Skeletal muscle satellite cell (primary cell): Measurements from ENCODE around the gene AHI1.

Experiments used
- H3K27me3 ChIP-seq: 2 replicates; pipeline ENCODE4 v1.7.0; 2013; ENCODE audit warnings: low read length; ENCODE audit not compliant: control insufficient read depth, insufficient read depth
- H3K36me3 ChIP-seq: 2 replicates; pipeline ENCODE4 v1.7.0; 2013; ENCODE audit warnings: mild to moderate bottlenecking, control low read depth, low read length; ENCODE audit not compliant: insufficient read depth
- H3K4me1 ChIP-seq: 2 replicates; pipeline ENCODE4 v1.7.0; 2013; ENCODE audit warnings: low read length; ENCODE audit not compliant: control insufficient read depth, insufficient read depth
- H3K4me2 ChIP-seq: 2 replicates; pipeline ENCODE4 v1.7.0; 2013; ENCODE audit warnings: mild to moderate bottlenecking, low read length
- H3K4me3 ChIP-seq: 2 replicates; pipeline ENCODE4 v1.7.0; 2013; ENCODE audit warnings: low read length
- H3K9ac ChIP-seq: 2 replicates; pipeline ENCODE4 v1.7.0; 2013; ENCODE audit warnings: mild to moderate bottlenecking, low read depth, low read length, moderate library complexity
- H3K9me3 ChIP-seq: replicated peaks from 2 replicates; pipeline ENCODE4 v1.7.0; 2013; ENCODE audit warnings: mild to moderate bottlenecking, control low read depth, low read length

The AHI1 gene

DNA sequence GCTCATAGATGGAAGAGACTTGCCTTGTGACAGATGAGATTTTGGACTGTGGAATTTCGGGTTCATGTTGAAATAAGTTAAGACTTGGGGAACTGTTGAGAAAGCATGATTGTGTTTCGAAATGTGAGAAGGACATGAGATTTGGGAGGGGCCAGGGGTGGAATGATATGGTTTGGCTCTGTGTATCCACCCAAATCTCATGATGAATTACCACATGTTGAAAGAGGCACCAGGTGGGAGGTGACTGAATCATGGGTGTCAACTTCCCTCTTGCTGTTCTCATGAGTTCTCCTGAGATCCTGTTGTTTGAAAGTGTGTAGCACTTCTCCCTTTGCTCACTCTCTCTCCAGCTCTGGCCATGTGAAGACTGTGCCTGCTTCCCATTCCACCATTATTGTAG lies 17.9 kb downstream of the AHI1 start:
- Histone ChIP-seq H3K9me3 (peaks cover 10% of the 10 kb centered on the region), H3K36me3 (peaks cover 50% of the 10 kb centered on the region), H3K4me3 (no peak overlapping the region), H3K27me3 (no peaks in the 10 kb centered on the region), H3K4me2 (no peak overlapping the region), H3K9ac (no peak overlapping the region), H3K4me1 (no peaks in the 10 kb centered on the region)

DNA sequence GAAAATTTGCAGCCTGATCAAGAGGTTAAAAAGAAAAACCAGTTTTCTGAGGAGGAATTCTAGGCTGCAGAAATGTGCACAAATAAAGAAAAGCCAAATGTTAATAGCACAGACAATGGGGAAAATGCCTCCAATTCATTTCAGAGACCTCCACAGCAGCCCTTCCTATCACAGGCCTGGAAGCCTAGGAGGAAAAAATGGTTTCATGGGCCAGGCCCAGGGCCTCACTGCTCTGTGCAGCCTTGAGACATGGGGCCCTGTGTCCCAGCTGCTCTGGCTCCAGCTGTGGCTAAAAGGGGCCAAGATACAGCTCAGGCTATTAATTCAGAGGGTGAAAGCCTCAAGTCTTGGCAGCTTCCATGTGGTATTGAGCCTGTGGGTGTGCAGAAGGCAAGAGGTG lies 18.9 kb downstream of the AHI1 start:
- H3K9me3 ChIP-seq, result peaks cover 10% of the 10 kb centered on the region

DNA sequence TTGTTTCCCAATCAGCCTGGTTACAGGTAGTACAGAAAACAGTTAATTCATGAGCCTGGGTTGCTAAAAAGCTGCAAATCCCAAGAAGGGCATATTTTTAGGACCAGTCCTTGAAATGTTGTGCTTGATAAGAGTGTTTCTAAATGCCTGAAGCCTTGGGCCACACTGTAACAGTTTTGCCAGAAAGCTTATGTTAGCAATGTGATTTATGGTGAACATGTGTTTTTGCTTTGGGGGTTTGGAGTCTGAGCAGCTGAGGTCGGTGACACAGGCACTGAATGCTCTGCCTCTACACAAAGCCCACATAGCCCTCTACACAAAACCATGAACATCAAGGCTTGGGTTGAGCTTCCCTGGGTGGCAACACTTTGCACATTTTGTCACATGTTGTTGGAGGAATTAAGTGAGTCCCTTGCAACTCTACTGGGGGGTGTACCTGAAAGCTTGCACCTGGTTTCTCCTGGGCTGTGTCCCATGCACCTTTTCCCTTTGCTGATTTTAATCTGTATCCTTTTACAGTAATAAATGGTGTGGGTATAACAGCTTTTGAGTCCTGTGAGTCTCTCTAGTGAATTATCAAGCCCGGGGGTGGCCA lies 22.2 kb downstream of the AHI1 start:
- Histone ChIP-seq H3K9ac (no peak overlapping the region), H3K36me3 (peaks cover 21% of the 10 kb centered on the region), H3K4me2 (no peak overlapping the region), H3K9me3 (no peaks in the 10 kb centered on the region), H3K27me3 (no peaks in the 10 kb centered on the region), H3K4me1 (no peaks in the 10 kb centered on the region), H3K4me3 (no peak overlapping the region)

More for the DNA sequence above, 18.9 kb downstream of the AHI1 start:
- Histone ChIP-seq H3K4me1 (no peaks in the 10 kb centered on the region), H3K4me2 (no peak overlapping the region), H3K9ac (no peak overlapping the region), H3K27me3 (no peaks in the 10 kb centered on the region), H3K36me3 (peaks cover 47% of the 10 kb centered on the region), H3K4me3 (no peak overlapping the region)

DNA sequence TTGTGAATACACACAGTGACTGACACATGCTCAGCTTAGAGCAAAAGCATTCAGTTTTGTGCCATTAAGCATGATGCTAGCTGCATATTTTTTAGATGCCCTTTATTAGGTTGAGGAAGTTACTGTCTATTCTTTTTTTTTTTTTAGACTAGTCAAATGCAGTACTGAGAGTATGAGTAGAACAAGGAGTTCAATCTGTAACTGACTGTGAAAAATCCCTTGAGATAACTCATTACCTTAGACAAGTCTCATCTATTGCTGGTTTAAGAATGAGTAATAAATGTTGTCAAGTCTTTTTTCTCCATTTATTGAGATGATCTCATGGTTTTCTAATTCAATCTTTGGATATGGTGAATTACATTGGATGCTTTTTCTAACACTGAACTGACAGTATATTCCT lies 23.2 kb downstream of the AHI1 start:
- Histone ChIP-seq H3K4me3 (no peak overlapping the region), H3K4me2 (no peak overlapping the region), H3K9ac (no peak overlapping the region), H3K27me3 (no peaks in the 10 kb centered on the region), H3K9me3 (no peaks in the 10 kb centered on the region), H3K36me3 (peaks cover 11% of the 10 kb centered on the region), H3K4me1 (no peaks in the 10 kb centered on the region)

DNA sequence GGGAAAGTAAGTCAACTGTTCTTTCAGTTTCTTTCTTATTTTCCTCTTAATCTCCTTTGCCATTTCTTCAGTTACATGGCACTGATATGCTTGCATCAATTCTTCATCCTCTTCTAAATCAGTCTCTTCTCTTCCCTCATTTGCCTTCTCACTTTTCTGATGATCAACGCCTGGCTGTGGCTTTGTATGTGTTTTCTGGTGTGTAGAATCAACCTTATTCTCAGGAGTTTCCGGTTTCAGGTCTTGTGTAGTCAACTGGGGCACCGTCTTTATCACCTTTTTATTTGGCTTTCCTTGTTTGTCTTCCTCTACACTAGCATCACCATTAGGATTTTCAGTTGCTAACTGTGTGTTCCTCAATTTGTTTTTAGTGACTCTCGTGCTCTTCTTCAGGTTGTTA lies 31.6 kb downstream of the AHI1 start:
- Histone ChIP-seq H3K4me1 (no peaks in the 10 kb centered on the region), H3K36me3 (peaks cover 21% of the 10 kb centered on the region), H3K27me3 (no peaks in the 10 kb centered on the region), H3K4me2 (no peak overlapping the region), H3K9ac (no peak overlapping the region), H3K4me3 (no peak overlapping the region), H3K9me3 (no peaks in the 10 kb centered on the region)

DNA sequence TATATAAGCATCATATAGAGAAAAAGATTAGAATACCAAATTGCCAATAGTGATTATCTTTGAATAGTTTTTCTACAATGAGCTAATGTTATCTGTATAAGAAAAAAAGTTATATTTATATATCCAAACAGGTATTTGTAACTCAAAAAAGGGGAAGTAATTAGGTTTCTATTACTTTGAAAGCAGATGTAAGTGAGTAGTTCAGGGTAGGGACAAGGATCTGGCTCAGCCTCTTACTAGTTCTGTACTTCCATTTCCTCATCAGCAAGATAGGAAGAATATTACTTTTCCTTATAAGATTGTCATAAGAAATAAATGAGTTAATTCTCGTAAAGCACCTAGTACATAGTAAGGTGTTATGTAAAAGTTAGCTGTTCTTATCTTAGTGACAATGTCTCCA lies 32.2 kb downstream of the AHI1 start:
- Histone ChIP-seq H3K27me3 (no peaks in the 10 kb centered on the region), H3K4me1 (no peaks in the 10 kb centered on the region), H3K4me3 (no peak overlapping the region), H3K4me2 (no peak overlapping the region), H3K9me3 (no peaks in the 10 kb centered on the region), H3K36me3 (peaks cover 21% of the 10 kb centered on the region), H3K9ac (no peak overlapping the region)

DNA sequence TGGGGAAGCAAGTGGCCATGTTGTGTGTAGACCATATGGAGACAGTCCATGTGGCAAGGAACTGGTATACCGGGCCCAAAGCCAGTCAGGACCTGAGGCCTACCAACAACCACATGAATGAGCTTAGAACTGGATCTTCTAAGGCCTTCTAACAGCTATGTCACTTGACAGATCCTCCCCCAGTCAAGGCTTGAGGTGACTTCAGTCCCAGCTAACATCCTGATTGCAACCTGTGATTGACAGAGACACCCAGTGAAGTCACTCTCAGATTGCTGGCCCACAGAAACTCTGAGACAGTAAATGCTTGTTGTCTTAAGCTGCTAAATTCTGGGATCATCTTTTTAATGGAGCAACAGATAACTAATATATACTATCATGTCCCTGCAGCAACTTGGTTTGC lies 32.9 kb downstream of the AHI1 start:
- no peaks in the 10 kb centered on the region for H3K9me3 ChIP-seq
- H3K9ac ChIP-seq, result no peak overlapping the region
- peaks cover 21% of the 10 kb centered on the region for H3K36me3 ChIP-seq
- no peak overlapping the region for H3K4me3 ChIP-seq
- H3K27me3 ChIP-seq, result no peaks in the 10 kb centered on the region
- H3K4me2 ChIP-seq, result no peak overlapping the region
- H3K4me1 ChIP-seq, result no peaks in the 10 kb centered on the region

DNA sequence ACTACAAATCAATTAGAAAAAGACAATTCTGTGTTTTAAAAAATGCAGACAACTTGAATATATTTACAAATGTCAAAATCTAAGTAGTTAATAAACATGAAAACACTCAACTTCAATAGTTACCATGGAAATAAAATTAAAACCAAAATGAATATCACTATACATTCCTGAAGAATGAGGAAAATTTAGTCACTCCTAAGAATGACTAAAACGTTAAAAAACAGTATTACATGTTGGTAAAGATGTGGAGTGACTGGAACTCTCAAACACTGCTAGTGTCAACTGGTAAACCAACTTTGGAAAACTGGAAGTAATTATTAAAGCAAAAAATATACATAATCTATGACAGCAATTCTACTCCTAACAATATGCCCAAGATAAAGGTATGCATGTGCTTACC lies 36.3 kb downstream of the AHI1 start:
- Histone ChIP-seq H3K4me1 (peaks cover 13% of the 10 kb centered on the region), H3K27me3 (no peaks in the 10 kb centered on the region), H3K9ac (no peak overlapping the region), H3K4me3 (no peak overlapping the region), H3K4me2 (no peak overlapping the region), H3K9me3 (no peaks in the 10 kb centered on the region), H3K36me3 (peaks cover 21% of the 10 kb centered on the region)

DNA sequence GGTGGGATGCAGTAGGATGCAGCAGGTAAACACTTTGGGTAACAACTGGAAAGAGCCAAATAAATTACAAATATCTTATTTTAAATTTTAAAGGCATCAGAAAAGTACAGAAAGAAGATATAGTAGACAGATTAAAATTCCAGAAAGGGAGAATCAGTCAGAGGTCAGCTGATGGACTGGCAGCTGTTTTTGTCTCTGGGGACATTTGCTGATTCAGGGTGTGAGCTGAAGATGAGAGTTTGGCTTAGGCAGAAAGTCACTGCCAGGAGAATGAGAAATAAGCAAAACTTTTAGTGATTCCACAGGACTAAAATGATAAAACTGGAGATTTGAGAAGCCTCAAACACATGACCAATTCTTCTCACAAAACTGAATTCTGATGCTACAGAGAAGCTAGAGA lies 39.5 kb downstream of the AHI1 start:
- Histone ChIP-seq H3K36me3 (peaks cover 10% of the 10 kb centered on the region), H3K27me3 (no peaks in the 10 kb centered on the region), H3K4me1 (peaks cover 13% of the 10 kb centered on the region), H3K4me2 (peak overlapping the region; percentile 51), H3K9me3 (no peaks in the 10 kb centered on the region), H3K9ac (peak overlapping the region; percentile 34), H3K4me3 (no peak overlapping the region)

DNA sequence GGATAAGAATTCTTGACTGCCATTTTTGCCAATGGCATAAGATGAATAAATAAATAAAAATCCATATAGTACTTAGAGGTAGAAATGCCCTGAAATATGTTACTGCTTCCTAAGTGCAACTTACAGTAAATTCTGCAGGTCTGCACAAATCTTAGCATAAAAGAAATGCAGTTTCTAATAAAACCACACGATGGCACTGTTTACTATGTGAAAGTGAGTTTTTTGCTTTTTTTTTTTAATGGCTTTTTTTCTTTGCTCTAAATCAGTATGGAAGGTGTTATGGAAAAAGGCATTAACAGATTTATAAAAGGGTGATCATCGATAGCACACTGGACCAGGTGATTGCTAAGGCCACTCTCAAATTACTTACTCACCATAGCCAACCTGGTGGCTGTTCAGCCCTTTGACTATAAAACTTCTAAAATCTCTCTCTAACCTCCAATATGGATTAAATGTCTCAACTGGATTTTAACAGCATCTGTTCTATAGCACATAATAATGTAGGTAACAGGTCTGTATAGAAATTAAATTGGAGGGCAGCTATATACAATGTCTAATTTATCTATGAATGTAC lies 45.8 kb downstream of the AHI1 start:
- Histone ChIP-seq H3K9me3 (no peaks in the 10 kb centered on the region), H3K27me3 (no peaks in the 10 kb centered on the region), H3K4me3 (no peak overlapping the region), H3K9ac (no peak overlapping the region), H3K4me2 (no peak overlapping the region), H3K36me3 (no peaks in the 10 kb centered on the region), H3K4me1 (no peaks in the 10 kb centered on the region)

DNA sequence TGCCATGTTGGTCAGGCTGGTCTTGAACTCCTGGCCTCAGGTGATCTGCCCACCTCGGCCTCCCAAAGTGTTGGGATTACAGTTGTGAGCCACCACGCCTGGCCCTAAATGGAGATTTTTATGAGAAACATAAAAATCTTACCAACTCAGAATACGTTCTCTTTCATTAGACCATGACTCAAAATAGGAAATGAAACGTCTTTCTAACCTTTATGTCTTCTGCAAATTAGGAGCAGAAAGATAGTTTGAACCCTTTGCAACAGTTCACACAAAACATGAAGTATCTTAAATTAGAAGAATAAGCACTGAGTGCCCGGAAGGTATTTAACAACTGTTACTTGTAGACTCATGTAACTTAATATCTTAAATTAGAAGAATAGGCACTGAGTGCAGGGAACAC lies 48.3 kb downstream of the AHI1 start:
- Histone ChIP-seq H3K4me2 (no peak overlapping the region), H3K9me3 (no peaks in the 10 kb centered on the region), H3K36me3 (peaks cover 6% of the 10 kb centered on the region), H3K4me3 (no peak overlapping the region), H3K4me1 (no peaks in the 10 kb centered on the region), H3K27me3 (no peaks in the 10 kb centered on the region), H3K9ac (no peak overlapping the region)

DNA sequence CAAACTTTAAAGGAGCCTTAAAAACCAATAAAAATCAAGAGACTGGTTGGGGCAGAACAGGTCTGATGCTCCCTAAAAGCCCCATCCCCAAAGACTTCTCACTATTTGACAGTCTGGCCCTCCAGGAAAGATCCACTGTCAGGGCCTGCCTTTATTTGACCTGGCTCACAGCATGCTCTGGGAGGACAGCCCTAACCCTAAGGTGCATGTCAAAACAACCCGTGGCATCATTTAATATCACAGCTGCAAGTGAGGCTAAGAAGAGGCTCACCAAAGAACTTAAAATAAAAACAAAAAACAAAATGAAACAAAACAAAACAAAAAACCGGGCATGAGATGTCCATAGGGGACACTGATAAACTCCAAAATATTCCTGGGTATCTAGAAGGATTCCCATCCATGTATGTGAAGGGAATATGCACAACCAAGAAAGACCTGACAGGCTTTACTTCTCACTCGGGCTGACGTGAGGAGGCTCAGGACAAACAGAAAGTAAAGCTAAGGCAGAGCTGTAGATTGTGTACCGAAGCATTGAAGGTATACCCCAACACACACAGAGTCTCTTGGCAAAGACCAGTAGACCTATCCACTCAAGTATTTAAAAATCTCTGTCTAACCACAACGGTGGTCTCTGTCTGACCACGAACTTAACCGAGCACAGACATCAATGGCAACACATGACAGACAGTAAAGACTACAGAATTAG lies 57.3 kb downstream of the AHI1 start:
- peaks cover 15% of the 10 kb centered on the region for H3K36me3 ChIP-seq
- H3K9ac ChIP-seq, result no peak overlapping the region
- no peaks in the 10 kb centered on the region for H3K9me3 ChIP-seq
- no peaks in the 10 kb centered on the region for H3K27me3 ChIP-seq
- no peaks in the 10 kb centered on the region for H3K4me1 ChIP-seq
- no peak overlapping the region for H3K4me3 ChIP-seq
- no peak overlapping the region for H3K4me2 ChIP-seq
